SKM-1 (cell line): ENCODE data around the gene SEPTIN5.
"Not testable (repeated sequence)": the region's sequence is repeated elsewhere in the genome, so short reads cannot be mapped to it uniquely, and the experiment has no call there.

Experiments
- DNase-seq: peaks from one replicate; lab custom pipeline; 2025; ENCODE audit not compliant: unreplicated experiment; lab: John Stamatoyannopoulos, UW

Gene SEPTIN5

GRCh38 chr22:19680911-19681862 lies 33.1 kb upstream of the SEPTIN5 start:
- no peak for DNase-seq

- DNase-seq: no peak
These were observed 32.4 kb upstream of the SEPTIN5 start for GRCh38 chr22:19681863-19682245.

- DNase-seq: no peak
These were observed 27.4 kb upstream of the SEPTIN5 start for GRCh38 chr22:19686946-19687345.

- peak; percentile 95 for DNase-seq
These were observed 26.6 kb upstream of the SEPTIN5 start for GRCh38 chr22:19687561-19688300.

- DNase-seq: no peak
These were observed 25.7 kb upstream of the SEPTIN5 start for GRCh38 chr22:19688301-19689290.

GRCh38 chr22:19689408-19689807 lies 24.9 kb upstream of the SEPTIN5 start:
- DNase-seq: no peak

- DNase-seq: no peak
These were observed 23.1 kb upstream of the SEPTIN5 start for GRCh38 chr22:19691007-19691720.

- no peak for DNase-seq
These were observed 22.5 kb upstream of the SEPTIN5 start for GRCh38 chr22:19691721-19692341.

GRCh38 chr22:19693581-19693980 lies 20.7 kb upstream of the SEPTIN5 start:
- no peak for DNase-seq

GRCh38 chr22:19693981-19694670 lies 20.2 kb upstream of the SEPTIN5 start:
- no peak for DNase-seq

GRCh38 chr22:19694696-19695095 lies 19.6 kb upstream of the SEPTIN5 start:
- no peak for DNase-seq

- DNase-seq: no peak
These were observed 17.6 kb upstream of the SEPTIN5 start for GRCh38 chr22:19696504-19697276.

- not testable (repeated sequence) for DNase-seq
These were observed 16.4 kb upstream of the SEPTIN5 start for GRCh38 chr22:19697871-19698270.

- no peak for DNase-seq
These were observed 13.4 kb upstream of the SEPTIN5 start for GRCh38 chr22:19700790-19701419.

GRCh38 chr22:19701420-19702145 lies 12.7 kb upstream of the SEPTIN5 start:
- no peak for DNase-seq

- no peak for DNase-seq
These were observed 10.4 kb upstream of the SEPTIN5 start for GRCh38 chr22:19703869-19704268.

- DNase-seq: no peak
These were observed 9.8 kb upstream of the SEPTIN5 start for GRCh38 chr22:19704355-19705015.
